H1 (cell line): ENCODE results near the gene PRKD3. TPM values are rescaled to one million over a fixed set of nuclear protein-coding genes. Genes with fewer than 3 reads are reported as not detected.

Experiments
- CTCF ChIA-PET: fragments of 300-600 bp; sonication (Branson Sonifier 250); formaldehyde crosslinking; loops from one replicate; lab custom pipeline; 2021; ENCODE audit not compliant: partially characterized antibody; lab: Charles Lee
- POLR2A ChIA-PET: fragments of 300-600 bp; sonication (Branson Sonifier 250); formaldehyde crosslinking; loops from one replicate; lab custom pipeline; 2021; ENCODE audit warnings: inconsistent platforms; ENCODE audit not compliant: partially characterized antibody; lab: Charles Lee
- DNase-seq, 2 experiments: peaks; one replicate each; pipeline versions ENCODE4 v3.0.0 to v3.0.0-alpha.2; 2010 to 2022; ENCODE audit warnings: low spot score in 2 of 2, low read depth in 1 of 2, mixed read lengths in 1 of 2
- FAIRE-seq: peaks from 2 replicates; lab custom pipeline; 2011; peaks lifted over from hg19 to GRCh38; lab: Jason Lieb, UNC
- H2AFZ ChIP-seq: 2 replicates; pipeline ENCODE4 v1.8.1; 2012; ENCODE audit warnings: low read length, inconsistent platforms
- H2AK5ac ChIP-seq: 2 replicates; pipeline ENCODE4 v1.6.1; 2013; ENCODE audit warnings: low read depth, low read length
- H2BK120ac ChIP-seq: replicated peaks from 2 replicates; pipeline ENCODE3; 2013; ENCODE audit warnings: low read depth, low read length, inconsistent platforms
- H2BK12ac ChIP-seq: 2 replicates; pipeline ENCODE4 v1.6.1; 2013; ENCODE audit warnings: low read depth, low read length
- H2BK15ac ChIP-seq: 2 replicates; pipeline ENCODE4 v1.6.1; 2013; ENCODE audit warnings: low read length
- H2BK20ac ChIP-seq: 2 replicates; pipeline ENCODE4 v1.6.1; 2013; ENCODE audit warnings: low read length
- H2BK5ac ChIP-seq: 2 replicates; pipeline ENCODE4 v1.6.1; 2013; ENCODE audit warnings: low read depth, low read length
- H3K14ac ChIP-seq: 2 replicates; pipeline ENCODE4 v1.6.1; 2013; ENCODE audit warnings: inconsistent platforms; ENCODE audit not compliant: insufficient read length
- H3K18ac ChIP-seq: 2 replicates; pipeline ENCODE4 v1.6.1; 2013; ENCODE audit warnings: low read length; ENCODE audit errors: extremely low read depth
- H3K23ac ChIP-seq: 2 replicates; pipeline ENCODE4 v1.6.1; 2013; ENCODE audit warnings: inconsistent platforms; ENCODE audit not compliant: insufficient read length
- H3K23me2 ChIP-seq: 2 replicates; pipeline ENCODE4 v1.6.1; 2013; ENCODE audit warnings: low read depth, low read length
- H3K27ac ChIP-seq: 2 replicates; pipeline ENCODE4 v1.6.1; 2011; ENCODE audit warnings: low read depth, low read length, inconsistent platforms
- H3K27me3 ChIP-seq, 4 experiments: replicated peaks in 1 of 4; 1 replicate in 1 of 4; 2 replicates in 3 of 4; pipeline versions ENCODE4 v1.6.1 to v1.8.1; 2011 to 2013; ENCODE audit warnings: low read length in 3 of 4, mild to moderate bottlenecking in 3 of 4, inconsistent platforms in 2 of 4, mixed read lengths in 2 of 4, moderate library complexity in 1 of 4; ENCODE audit not compliant: control insufficient read depth in 3 of 4, insufficient read depth in 3 of 4; ENCODE audit errors: extremely low read depth in 1 of 4
- H3K36me3 ChIP-seq, 4 experiments: 2 replicates each; pipeline versions ENCODE4 v1.6.1 to v1.8.1; 2011 to 2013; ENCODE audit warnings: mild to moderate bottlenecking in 4 of 4, low read length in 3 of 4, moderate library complexity in 2 of 4, control low read depth in 1 of 4, inconsistent platforms in 1 of 4; ENCODE audit not compliant: insufficient read depth in 4 of 4, control insufficient read depth in 2 of 4
- H3K4ac ChIP-seq: replicated peaks from 2 replicates; pipeline ENCODE3; 2013; ENCODE audit warnings: low read length, low read depth, mixed read lengths, inconsistent platforms; ENCODE audit not compliant: insufficient read length
- H3K4me1 ChIP-seq, 4 experiments: replicated peaks in 1 of 4; 1 replicate in 1 of 4; 2 replicates in 3 of 4; pipeline versions ENCODE4 v1.6.1 to v1.8.1; 2011 to 2013; ENCODE audit warnings: low read length in 3 of 4, inconsistent platforms in 2 of 4, mixed read lengths in 1 of 4; ENCODE audit not compliant: insufficient read depth in 4 of 4, control insufficient read depth in 3 of 4
- H3K4me2 ChIP-seq, 2 experiments: 2 replicates each; pipeline versions ENCODE4 v1.6.1 to v1.8.1; 2011 to 2013; ENCODE audit warnings: low read depth in 2 of 2, low read length in 2 of 2, control low read depth in 1 of 2, inconsistent platforms in 1 of 2, mild to moderate bottlenecking in 1 of 2; ENCODE audit not compliant: insufficient read depth in 1 of 2
- H3K4me3 ChIP-seq, 4 experiments: fragments of 200-600, 300-600 bp in 1 of 4; sonication (generic), shearing (Covaris generic), sonication (Bioruptor Twin) in 1 of 4; 2 replicates each; pipeline versions ENCODE4 v1.5.1 to v1.8.1; 2011 to 2016; ENCODE audit warnings: low read length in 4 of 4, low read depth in 3 of 4, control low read depth in 2 of 4, inconsistent platforms in 2 of 4, mild to moderate bottlenecking in 2 of 4, mixed read lengths in 1 of 4, moderate library complexity in 1 of 4; ENCODE audit not compliant: insufficient read depth in 2 of 4; ENCODE audit errors: extremely low read depth in 1 of 4
- H3K56ac ChIP-seq: replicated peaks from 2 replicates; pipeline ENCODE3; 2013; ENCODE audit warnings: low read depth, mild to moderate bottlenecking, mixed read lengths, low read length, inconsistent platforms; ENCODE audit not compliant: insufficient read length
- H3K79me1 ChIP-seq: 2 replicates; pipeline ENCODE4 v1.6.1; 2013; ENCODE audit warnings: low read depth, low read length, control low read depth
- H3K79me2 ChIP-seq, 2 experiments: 2 replicates each; pipeline versions ENCODE4 v1.6.1 to v1.8.1; 2012 to 2013; ENCODE audit warnings: low read length in 2 of 2, mild to moderate bottlenecking in 2 of 2, inconsistent platforms in 1 of 2; ENCODE audit not compliant: insufficient read depth in 2 of 2, control insufficient read depth in 1 of 2
- H3K9ac ChIP-seq, 4 experiments: replicated peaks in 1 of 4; 1 replicate in 1 of 4; 2 replicates in 3 of 4; pipeline versions ENCODE4 v1.6.1 to v1.8.1; 2011 to 2013; ENCODE audit warnings: low read depth in 3 of 4, low read length in 3 of 4, control low read depth in 2 of 4, mild to moderate bottlenecking in 2 of 4, moderate library complexity in 2 of 4, inconsistent platforms in 1 of 4; ENCODE audit errors: extremely low read depth in 1 of 4
- H3K9me3 ChIP-seq, 2 experiments: 2 replicates each; pipeline versions ENCODE4 v1.6.1 to v1.8.1; 2012 to 2013; ENCODE audit warnings: mild to moderate bottlenecking in 2 of 2, moderate library complexity in 2 of 2, control low read depth in 1 of 2, inconsistent platforms in 1 of 2, low read depth in 1 of 2, low read length in 1 of 2, mixed read lengths in 1 of 2; ENCODE audit not compliant: insufficient read depth in 2 of 2
- H4K20me1 ChIP-seq, 2 experiments: replicated peaks in 1 of 2; 2 replicates each; pipeline versions ENCODE3 to v1.8.1; 2011 to 2013; ENCODE audit warnings: inconsistent platforms in 2 of 2, low read length in 2 of 2, mild to moderate bottlenecking in 1 of 2; ENCODE audit not compliant: insufficient read depth in 2 of 2, control insufficient read depth in 1 of 2
- H4K5ac ChIP-seq: 2 replicates; pipeline ENCODE4 v1.6.1; 2013; ENCODE audit warnings: low read length, low read depth, mixed read lengths, inconsistent platforms; ENCODE audit not compliant: insufficient read length
- H4K8ac ChIP-seq: 2 replicates; pipeline ENCODE4 v1.8.0; 2013; ENCODE audit warnings: mild to moderate bottlenecking, moderate library complexity, low read length, inconsistent platforms; ENCODE audit not compliant: insufficient read depth; ENCODE audit errors: extremely low read depth
- H4K91ac ChIP-seq: replicated peaks from 2 replicates; pipeline ENCODE3; 2013; ENCODE audit warnings: low read length, mixed read lengths, inconsistent platforms; ENCODE audit not compliant: insufficient read length
- CBX5 ChIP-seq: fragments of 300-800, 300-1000 bp; sonication (generic); IDR thresholded peaks from 2 replicates; pipeline ENCODE4 v1.7.1; 2016; ENCODE audit warnings: antibody characterized with exemption, low read length, low read depth
- CBX8 ChIP-seq: fragments of 300-800, 300-1000 bp; sonication (generic); IDR thresholded peaks from 2 replicates; pipeline ENCODE4 v1.7.1; 2016; ENCODE audit warnings: low read depth, low read length, borderline replicate concordance
- CHD2 ChIP-seq: IDR thresholded peaks from 2 replicates; pipeline ENCODE4 v1.6.1; 2012; ENCODE audit warnings: low read length, improper control_type of control experiment
- EP300 ChIP-seq, 2 experiments: IDR thresholded peaks; 1 replicate in 1 of 2; 2 replicates in 1 of 2; pipeline ENCODE4 v1.6.1; 2011 to 2012; ENCODE audit warnings: low read depth in 2 of 2, low read length in 2 of 2, mild to moderate bottlenecking in 2 of 2, borderline replicate concordance in 1 of 2, inconsistent platforms in 1 of 2, moderate library complexity in 1 of 2
- HDAC2 ChIP-seq, 2 experiments: fragments of 300-600 bp in 1 of 2; sonication (generic) in 1 of 2; IDR thresholded peaks; 2 replicates each; pipeline ENCODE4 v1.6.1; 2011 to 2012; ENCODE audit warnings: low read depth in 2 of 2, low read length in 2 of 2, mild to moderate bottlenecking in 2 of 2, moderate library complexity in 2 of 2, borderline replicate concordance in 1 of 2, inconsistent platforms in 1 of 2
- POU5F1 ChIP-seq: IDR thresholded peaks from 2 replicates; pipeline ENCODE4 v1.6.1; 2011; ENCODE audit warnings: low read depth, mild to moderate bottlenecking, low read length, moderate library complexity
- TCF12 ChIP-seq: IDR thresholded peaks from 2 replicates; pipeline ENCODE4 v1.6.1; 2011; ENCODE audit warnings: low read depth, mild to moderate bottlenecking, low read length
- USF2 ChIP-seq: IDR thresholded peaks from 2 replicates; pipeline ENCODE4 v1.6.1; 2011; ENCODE audit warnings: low read length, improper control_type of control experiment
- WGBS, 2 experiments: shearing (Covaris generic) in 1 of 2; methylation state at CpG; one replicate each; pipeline versions ENCODE4 v1.1.6 to v1.1.7; 2013 to 2015; ENCODE audit warnings: low lambda C conversion rate in 2 of 2, mixed read lengths in 2 of 2, inconsistent platforms in 1 of 2, low coverage in 1 of 2, missing lambda C conversion rate in 1 of 2; ENCODE audit not compliant: insufficient replicate concordance in 2 of 2, insufficient coverage in 1 of 2, insufficient read length in 1 of 2; ENCODE audit errors: extremely low coverage in 1 of 2, missing lambda C conversion rate in 1 of 2; 5-methylcytosine and 5-hydroxymethylcytosine counted together
- polyA plus RNA-seq, 7 experiments: library from polyadenylated mRNA; depleted of rRNA in 3 of 7; stranded (reverse) in 5 of 7; unstranded in 2 of 7; fragments of >200 nt in 5 of 7; fragments of 200-250 nt in 2 of 7; gene quantifications; 1 replicate in 5 of 7; 2 replicates in 1 of 7; 4 replicates in 1 of 7; pipeline versions ENCODE4 v1.2.1 to v1.2.3, GENCODE V29; 2011 to 2013; ENCODE audit warnings: missing spikeins in 2 of 7, mixed read lengths in 2 of 7
- total RNA-seq: library from RNA; stranded (reverse); fragmentation: NEBNext Ultra II Directional; extraction: Animal tissue kit (Norgen Biotek cat#: 25700); gene quantifications from 2 replicates; pipeline ENCODE4 v1.2.1, GENCODE V29; 2021

PRKD3 gene
- total and polyA plus RNA-seq, 2 of the 8 experiments (the other 6 are each of a cell fraction or from before 2014, with no cell fraction given), result 12.0 to 63.3 TPM

- TF ChIP-seq CBX5 (no peak), HDAC2 (IDR thresholded peaks at IDR 0.05; ENCODE audit: borderline replicate concordance in 1 of 2, low read depth in 2 of 2, low read length in 2 of 2) (no peak), CHD2 (no peak), TCF12 (no peak), EP300 (IDR thresholded peaks at IDR 0.05; ENCODE audit: borderline replicate concordance in 1 of 2, low read depth in 2 of 2, low read length in 2 of 2) (no peak), POU5F1 (no peak), CBX8 (no peak), USF2 (no peak)
- no peak overlapping the region for H3K9ac ChIP-seq
- DNase-seq (peak in 1 of 2 experiments; percentile 37), FAIRE-seq (no peak)
- H2AFZ ChIP-seq, result no peak overlapping the region
- H2BK5ac ChIP-seq, result no peak overlapping the region
- H4K5ac ChIP-seq, result no peak overlapping the region
- no peak overlapping the region for H2BK20ac ChIP-seq
- no peak overlapping the region for H3K4me2 ChIP-seq
- no peak overlapping the region for H2BK15ac ChIP-seq
- H3K36me3 ChIP-seq, result no peaks in the 10 kb centered on the region
- no peak overlapping the region for H2BK12ac ChIP-seq
- H3K23ac ChIP-seq, result no peak overlapping the region
- CTCF ChIA-PET, result no interaction called here
- no peak overlapping the region for H4K8ac ChIP-seq
- WGBS, 2 experiments, result 93% methylated on average over 6 of the region's 6 CpGs; no CpG with 5 or more reads in 1 of the 2 experiments
- H2AK5ac ChIP-seq, result no peak overlapping the region
- no peaks in the 10 kb centered on the region for H4K20me1 ChIP-seq
- no peak overlapping the region for H3K4me3 ChIP-seq
- H3K27me3 ChIP-seq, result no peaks in the 10 kb centered on the region
- no peak overlapping the region for H4K91ac ChIP-seq
- no peak overlapping the region for H3K27ac ChIP-seq
- no peaks in the 10 kb centered on the region for H3K23me2 ChIP-seq
- H3K18ac ChIP-seq, result no peak overlapping the region
- H3K14ac ChIP-seq, result no peak overlapping the region
- H3K79me2 ChIP-seq, result no peaks in the 10 kb centered on the region
- H3K4me1 ChIP-seq, result no peaks in the 10 kb centered on the region
- POLR2A ChIA-PET, result no interaction called here
- H2BK120ac ChIP-seq, result no peak overlapping the region
- no peak overlapping the region for H3K4ac ChIP-seq
- no peaks in the 10 kb centered on the region for H3K9me3 ChIP-seq
- no peak overlapping the region for H3K56ac ChIP-seq
- no peaks in the 10 kb centered on the region for H3K79me1 ChIP-seq
These were observed 39.7 kb upstream of the PRKD3 start for GRCh38 chr2:37364351-37364750.
